GM12874 (cell line): ENCODE measurements around the gene KCNC4.

Source experiments
- CTCF ChIP-seq: IDR thresholded peaks from 2 replicates; pipeline ENCODE4 v1.5.1; 2011; ENCODE audit warnings: low read depth, mild to moderate bottlenecking, control low read depth, low read length, moderate library complexity; ENCODE audit not compliant: insufficient read depth

KCNC4 gene

GRCh38 chr1:110209715-110210603 is at the start of gene KCNC4:
Gene KCNC4 (plus strand): TSS chr1:110210314. CDS start chr1:110211500, 1,186 bp downstream.
- TF ChIP-seq CTCF, result no peak

GRCh38 chr1:110160538-110161100 is 49.5 kb upstream of the KCNC4 start:
- no peak for TF ChIP-seq CTCF

DNA sequence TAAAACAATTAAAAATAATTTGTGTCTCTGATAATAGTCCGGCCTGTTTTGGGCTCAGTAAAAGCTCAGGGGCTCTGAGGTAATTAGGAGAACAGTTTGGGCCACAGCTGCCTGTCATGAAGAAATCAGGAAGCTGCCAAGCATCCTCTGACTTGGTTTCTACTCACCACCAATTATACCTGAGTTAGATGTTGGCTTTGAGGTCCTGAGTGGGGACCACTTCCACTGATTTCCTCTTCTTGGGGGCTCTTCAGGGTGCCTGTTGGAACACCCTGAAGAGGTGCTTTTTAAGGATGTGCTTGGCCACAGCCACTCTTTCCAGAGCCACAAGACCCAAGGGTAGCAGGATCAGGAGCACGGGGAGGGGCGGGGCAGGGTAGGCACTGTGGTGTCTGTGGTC is 48.9 kb upstream of the KCNC4 start:
- no peak for TF ChIP-seq CTCF

DNA sequence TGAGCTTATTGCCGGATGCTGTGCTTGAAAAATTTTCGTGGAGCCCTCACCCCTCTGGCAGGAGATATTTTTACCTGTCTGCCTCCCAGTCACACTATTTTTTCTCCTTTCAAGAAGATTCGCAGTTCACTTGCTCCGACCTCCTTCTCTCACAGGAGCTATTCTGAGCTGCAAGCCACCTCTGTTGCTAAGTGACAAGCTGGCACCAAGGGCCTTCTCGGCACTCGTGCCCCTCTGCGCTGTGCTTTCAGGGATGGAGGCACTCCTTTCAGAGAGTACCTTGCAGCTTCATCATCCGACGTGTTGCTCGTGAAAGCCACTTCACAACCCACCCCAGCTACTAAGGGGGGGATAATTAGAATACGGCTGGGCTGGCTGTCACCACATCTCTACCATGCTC is 48.3 kb upstream of the KCNC4 start:
- no peak for TF ChIP-seq CTCF

- no peak for TF ChIP-seq CTCF
Measured at GRCh38 chr1:110163591-110163990, 46.5 kb upstream of the KCNC4 start.

DNA sequence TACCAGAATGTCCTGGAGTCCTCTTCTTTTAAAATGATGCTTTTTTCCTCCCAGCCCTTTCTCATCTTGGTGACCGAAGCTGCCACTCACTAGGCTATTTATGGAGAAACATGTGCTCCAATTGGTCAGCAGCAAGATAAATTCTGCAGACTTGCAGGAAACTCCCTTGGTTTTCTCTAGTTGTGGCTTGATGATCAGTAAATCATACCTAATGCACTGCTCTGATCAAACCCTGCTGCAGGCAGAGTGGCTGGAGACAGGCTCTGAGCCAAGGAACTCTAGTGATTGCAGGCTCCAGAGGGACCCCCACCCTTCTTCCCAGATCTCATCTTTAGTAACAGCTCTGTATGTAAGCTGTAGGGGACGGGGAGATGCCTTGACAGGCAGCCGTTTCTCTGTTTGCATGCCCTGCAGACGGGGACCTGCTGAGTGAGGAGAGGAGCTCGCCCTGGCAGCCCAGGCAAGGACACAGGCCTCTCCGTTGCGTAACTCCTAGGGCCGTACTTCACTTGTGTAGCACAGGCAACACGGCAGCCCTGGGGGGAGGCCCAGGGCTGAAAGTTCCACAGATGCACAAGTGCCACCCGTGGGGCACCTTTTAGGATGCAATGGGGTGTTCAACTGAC is 45.3 kb upstream of the KCNC4 start:
- no peak for TF ChIP-seq CTCF

DNA sequence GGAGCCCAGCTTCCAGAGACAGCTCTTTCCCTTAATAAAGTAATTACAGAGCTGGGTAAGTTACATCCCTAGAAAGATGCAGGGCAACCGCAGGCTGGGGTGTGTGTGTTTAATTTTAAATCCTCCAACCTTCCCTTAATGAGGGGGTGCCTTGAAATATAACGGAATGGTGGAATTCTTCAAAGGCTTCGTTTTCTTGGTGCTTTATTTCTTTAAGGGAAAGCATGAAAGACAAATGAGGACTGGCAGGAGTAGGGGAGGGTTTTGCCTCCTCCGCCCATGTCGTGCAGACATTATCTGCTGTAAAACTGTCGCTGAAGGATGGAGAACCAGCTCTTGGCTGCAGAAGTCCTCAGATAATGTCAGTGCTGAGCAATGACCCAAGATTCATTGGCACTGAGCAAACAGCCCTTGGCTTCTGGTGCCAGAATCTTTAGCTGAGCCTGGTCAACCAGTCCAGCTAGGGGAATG is 44.3 kb upstream of the KCNC4 start:
- TF ChIP-seq CTCF, result no peak
